GM13977 (cell line): ENCODE measurements around the gene MIGA2.

Experiments
- DNase-seq: peaks from one replicate; pipeline ENCODE4 v3.0.0; 2012; ENCODE audit warnings: low spot score
- CTCF ChIP-seq: IDR thresholded peaks from 2 replicates; pipeline ENCODE4 v1.5.1; 2012; ENCODE audit warnings: mild to moderate bottlenecking, control low read depth; ENCODE audit not compliant: insufficient read depth; ENCODE audit errors: extremely low read depth, missing control alignments
- in situ Hi-C: fragments of 300-500 bp; cut with MboI; formaldehyde crosslinking; loops from one replicate; pipeline ENCODE4 v1.12.0; 2022; ENCODE audit warnings: low sequenced_read_pairs, low pct_unique_long_range_greater_than_20kb, mixed read lengths, inconsistent platforms; ENCODE audit not compliant: unreplicated experiment

The MIGA2 gene

GRCh38 chr9:129072171-129072570 is 35.7 kb downstream of the MIGA2 start:
- no peak for TF ChIP-seq CTCF
- in situ Hi-C loops: no loop called here
- no peak for DNase-seq

GRCh38 chr9:129073404-129073803 is 37.0 kb downstream of the MIGA2 start:
- DNase-seq: no peak
- TF ChIP-seq CTCF: no peak
- in situ Hi-C loops: no loop called here

GRCh38 chr9:129074106-129074505 is 37.7 kb downstream of the MIGA2 start:
- TF ChIP-seq CTCF: no peak
- DNase-seq: no peak
- in situ Hi-C loops: no loop called here

- DNase-seq: no peak
- in situ Hi-C loops: no loop called here
These were observed 39.7 kb downstream of the MIGA2 start for GRCh38 chr9:129075996-129076639.

GRCh38 chr9:129076640-129077037 is 40.2 kb downstream of the MIGA2 start:
- TF ChIP-seq CTCF: no peak
- DNase-seq: no peak
- in situ Hi-C loops: no loop called here

More at GRCh38 chr9:129075996-129076639, 39.7 kb downstream of the MIGA2 start:
- TF ChIP-seq CTCF: no peak

GRCh38 chr9:129077236-129077635 is 40.8 kb downstream of the MIGA2 start:
- in situ Hi-C loops: no loop called here
- no peak for TF ChIP-seq CTCF
- no peak for DNase-seq
